Anterior cingulate cortex (tissue), 58 donors: ENCODE results near the gene NDUFA6.
"Not testable (repeated sequence)": the region's sequence is repeated elsewhere in the genome, so short reads cannot be mapped to it uniquely, and the experiment has no call there.

Experiments
- DNase-seq, 58 donors: peaks; one replicate each; lab custom pipeline; 2025; lab: John Stamatoyannopoulos, UW

Gene NDUFA6

GRCh38 chr22:42073621-42074041 is 16.9 kb downstream of the NDUFA6 start:
- DNase-seq, result no peak

DNA sequence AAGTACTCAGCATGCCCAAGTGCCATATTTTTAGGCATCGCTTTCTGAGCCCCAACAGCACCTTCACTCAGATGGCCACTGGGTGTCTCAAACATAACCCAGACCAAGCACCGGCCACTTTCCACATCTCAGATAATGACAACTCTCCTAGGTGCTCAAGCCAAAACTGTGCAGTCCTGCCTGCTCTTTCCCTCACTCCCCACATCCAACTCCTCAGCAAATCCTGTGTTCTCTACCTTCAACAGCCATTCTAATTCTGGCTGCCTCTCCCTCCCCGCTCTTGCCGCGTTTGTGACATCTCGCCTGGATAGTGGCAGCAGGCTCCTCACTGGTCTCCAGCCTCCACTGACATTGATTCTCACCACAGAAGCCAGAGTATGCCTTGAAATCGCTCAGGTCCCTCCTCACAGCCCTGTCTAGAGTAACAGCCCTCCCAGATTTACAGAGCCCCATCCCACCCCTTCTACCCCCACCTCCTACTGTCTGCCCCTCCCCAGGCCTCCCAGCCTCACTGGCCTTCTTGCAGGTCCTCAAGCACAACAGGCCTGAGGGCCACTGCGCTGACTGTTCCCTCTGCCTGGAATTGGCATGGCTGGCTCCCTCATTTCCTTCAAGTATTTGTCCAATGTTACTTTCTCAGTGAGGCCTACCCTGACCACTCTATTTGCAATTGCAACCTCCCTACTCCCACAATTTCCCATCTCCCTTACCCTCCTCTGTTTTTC is 17.8 kb downstream of the NDUFA6 start:
- no peak for DNase-seq

DNA sequence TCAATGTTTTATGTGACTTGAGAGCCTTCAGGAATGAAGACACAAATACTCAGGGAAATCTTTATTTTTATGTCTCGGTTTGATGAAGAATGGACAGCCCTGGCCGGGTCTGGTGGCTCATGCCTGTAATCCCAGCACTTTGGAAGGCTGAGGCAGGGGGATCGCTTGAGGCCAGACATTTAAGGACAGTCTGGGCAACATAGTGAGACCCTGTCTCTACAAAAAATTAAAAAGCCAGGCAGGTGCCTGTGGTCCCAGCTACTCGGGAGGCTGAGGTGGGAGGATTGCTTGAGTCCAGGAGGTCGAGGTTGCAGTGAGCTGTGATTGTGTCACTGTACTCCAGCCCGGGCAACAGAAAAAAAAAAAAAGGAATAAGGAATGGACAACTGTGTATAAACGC is 19.1 kb downstream of the NDUFA6 start:
- not testable (repeated sequence) for DNase-seq

GRCh38 chr22:42070517-42071422 is 19.8 kb downstream of the NDUFA6 start, which contains the start of gene NAGA:
Gene NAGA, minus strand, starts transcription at chr22:42070812. Its CDS starts 515 bp downstream, at chr22:42070297.
- peak; percentile 55 to 96 (median 88) for DNase-seq

DNA sequence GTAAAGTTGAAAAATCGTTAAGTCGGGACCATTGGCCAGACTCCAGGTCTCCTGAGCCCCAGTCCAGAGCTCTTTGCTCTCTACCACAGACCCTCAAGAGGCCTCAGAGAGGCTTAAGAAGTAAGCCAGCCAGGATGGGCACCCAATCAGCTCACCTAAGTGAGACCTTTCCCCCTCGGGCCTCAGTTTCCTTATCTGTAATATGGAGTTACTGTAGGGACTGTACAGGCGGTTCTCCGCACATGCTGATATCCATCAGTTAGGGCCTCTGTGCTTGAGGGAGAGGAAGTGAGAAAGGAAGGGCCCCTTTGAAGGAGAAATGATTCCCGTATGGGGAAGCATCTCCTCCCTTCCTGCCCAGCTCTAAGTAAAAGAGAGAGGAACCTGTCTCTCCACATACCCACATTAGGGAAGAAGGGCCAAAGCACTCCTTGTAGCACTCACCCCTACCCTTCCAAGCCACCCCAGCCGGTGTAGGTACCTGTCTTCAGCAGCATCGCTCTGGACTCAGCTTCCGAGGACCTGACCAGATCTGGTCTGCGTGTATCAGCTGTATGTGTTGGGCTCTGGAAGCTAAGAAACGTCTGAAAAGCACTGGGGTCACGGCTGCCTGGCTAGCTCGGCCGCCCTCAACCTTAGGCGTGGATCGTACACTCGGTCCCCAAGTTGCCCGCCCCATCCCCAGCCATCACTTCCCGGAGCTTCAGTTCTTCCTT is 20.6 kb downstream of the NDUFA6 start:
- DNase-seq, result peak in 8 of 58 donors; percentile 25 to 63 (median 48)

GRCh38 chr22:42068291-42068690 is 22.3 kb downstream of the NDUFA6 start:
- no peak for DNase-seq

GRCh38 chr22:42067671-42068251 is 22.8 kb downstream of the NDUFA6 start:
- no peak for DNase-seq

DNA sequence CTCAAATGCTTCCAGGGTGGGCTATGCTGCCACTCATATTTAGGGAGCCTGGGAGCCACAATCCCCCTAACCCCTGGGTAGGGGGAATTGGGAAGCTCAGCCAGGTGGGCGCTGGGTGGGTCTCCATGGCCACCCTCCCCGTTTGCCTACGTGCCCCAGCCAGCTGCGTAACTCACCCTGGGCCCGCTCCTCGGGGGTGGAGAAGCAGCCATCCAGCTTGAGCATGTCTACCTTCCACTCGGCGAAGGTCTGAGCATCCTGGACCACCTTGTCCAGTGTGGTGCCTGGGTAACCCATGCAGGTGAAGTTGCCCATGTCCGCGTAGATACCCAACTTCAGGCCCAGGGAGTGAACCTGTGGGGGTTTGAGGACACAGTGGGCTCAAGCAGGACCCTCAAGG is 23.6 kb downstream of the NDUFA6 start:
- DNase-seq, result no peak

DNA sequence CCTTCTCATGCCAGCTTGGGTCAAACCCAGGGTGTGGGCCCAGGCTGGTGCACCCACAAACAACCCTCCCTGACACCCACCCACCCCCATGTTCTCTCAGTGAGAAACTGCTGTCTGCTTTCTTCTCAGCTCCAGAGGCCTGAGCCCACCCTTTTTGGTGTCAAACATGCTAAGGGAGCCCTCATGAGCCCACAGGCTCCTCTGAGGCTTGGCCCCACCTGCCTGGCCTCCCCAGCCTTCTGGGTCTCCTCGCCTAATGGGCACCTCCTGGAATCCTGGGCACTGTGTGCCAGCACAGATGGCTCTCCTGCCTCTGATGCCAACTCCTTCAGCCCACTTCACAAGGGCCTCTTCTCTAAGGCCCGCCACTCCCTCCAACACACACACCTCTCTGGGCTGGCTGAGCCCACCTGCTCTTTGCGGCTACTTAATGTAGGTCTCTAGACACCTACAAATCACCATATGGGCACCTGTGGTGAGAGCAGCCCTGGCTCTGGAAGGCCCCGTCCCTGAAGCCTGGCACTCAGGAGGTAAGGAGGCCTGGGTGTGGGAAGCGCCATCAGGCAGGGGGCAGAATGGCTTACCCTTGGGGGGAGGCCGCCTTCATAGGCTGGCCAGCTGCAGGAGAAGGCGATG is 24.3 kb downstream of the NDUFA6 start:
- no peak for DNase-seq

- no peak for DNase-seq
Observed at GRCh38 chr22:42065438-42066125, 25.0 kb downstream of the NDUFA6 start.

- no peak for DNase-seq
Observed at GRCh38 chr22:42064629-42065028, 25.9 kb downstream of the NDUFA6 start.

DNA sequence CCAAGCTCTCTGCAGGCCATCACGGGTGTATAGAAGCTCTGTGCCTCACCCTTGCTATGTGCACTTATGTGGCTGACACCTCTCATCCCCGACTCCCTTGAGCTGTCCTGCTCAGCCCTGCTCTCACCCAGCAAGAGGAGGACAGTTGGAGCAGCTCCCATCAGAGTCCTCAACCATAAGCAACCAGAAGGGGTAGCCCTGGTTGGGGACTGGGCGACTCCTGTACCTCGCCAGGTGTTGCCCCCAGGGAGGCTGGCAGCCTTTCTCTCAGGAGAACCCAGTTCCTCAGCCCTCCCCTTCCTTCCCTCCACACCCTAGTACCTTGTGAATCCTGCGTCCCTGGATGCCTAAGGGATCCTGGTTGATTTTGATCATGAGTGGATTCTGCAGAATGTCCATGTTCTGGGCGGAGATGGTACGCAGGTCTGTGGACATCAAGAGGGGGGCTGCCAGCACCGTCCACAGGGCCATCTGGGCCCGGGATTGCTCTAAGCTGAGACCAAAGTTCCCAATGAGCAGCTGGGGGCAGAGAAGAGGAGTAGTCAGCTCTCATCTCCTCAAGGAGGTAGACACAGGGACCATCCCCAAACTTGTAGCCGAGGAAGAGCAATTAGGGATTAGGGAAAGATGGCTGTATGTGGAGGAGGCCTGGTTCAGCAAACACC is 27.9 kb downstream of the NDUFA6 start:
- no peak for DNase-seq

DNA sequence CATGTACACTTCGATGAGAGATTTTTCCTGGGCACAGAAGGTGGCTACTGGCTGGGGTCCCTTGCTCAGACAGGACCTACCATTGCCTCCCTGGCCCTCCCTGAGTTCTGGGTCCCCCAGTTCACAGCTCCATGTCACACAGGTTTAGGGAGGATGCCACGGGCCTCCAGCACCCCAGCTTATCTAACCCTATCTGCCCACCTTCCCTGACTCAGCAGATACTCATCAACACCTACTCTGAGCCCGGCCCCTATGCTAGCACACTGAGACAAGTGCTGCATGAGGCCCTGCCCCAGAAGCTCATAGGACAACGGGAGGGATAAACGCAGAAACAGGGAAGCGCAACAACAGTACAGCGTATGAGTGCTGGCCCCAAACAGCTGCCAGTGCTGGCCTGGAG is 29.5 kb downstream of the NDUFA6 start:
- DNase-seq, result peak in 1 of 58 donors; percentile 11

DNA sequence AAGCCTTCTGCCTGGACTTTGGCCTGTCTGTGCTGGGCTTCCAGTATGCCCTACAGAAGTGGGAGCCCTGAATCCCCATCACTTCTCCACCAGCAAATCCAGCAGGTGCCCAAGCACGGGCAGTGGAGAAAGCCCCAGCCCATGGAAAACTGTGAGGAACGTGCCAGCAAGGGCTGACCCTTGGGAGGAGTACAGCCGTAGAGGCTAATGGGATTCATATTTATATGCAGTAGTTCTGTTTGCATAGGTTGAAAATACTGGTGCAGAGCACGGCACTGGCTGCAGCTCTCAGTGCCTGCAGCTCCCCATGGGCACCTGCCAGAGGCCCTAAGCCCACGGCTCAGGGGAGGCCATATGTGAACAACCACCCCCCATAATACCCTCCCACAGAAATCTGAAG is 30.1 kb downstream of the NDUFA6 start:
- no peak for DNase-seq

DNA sequence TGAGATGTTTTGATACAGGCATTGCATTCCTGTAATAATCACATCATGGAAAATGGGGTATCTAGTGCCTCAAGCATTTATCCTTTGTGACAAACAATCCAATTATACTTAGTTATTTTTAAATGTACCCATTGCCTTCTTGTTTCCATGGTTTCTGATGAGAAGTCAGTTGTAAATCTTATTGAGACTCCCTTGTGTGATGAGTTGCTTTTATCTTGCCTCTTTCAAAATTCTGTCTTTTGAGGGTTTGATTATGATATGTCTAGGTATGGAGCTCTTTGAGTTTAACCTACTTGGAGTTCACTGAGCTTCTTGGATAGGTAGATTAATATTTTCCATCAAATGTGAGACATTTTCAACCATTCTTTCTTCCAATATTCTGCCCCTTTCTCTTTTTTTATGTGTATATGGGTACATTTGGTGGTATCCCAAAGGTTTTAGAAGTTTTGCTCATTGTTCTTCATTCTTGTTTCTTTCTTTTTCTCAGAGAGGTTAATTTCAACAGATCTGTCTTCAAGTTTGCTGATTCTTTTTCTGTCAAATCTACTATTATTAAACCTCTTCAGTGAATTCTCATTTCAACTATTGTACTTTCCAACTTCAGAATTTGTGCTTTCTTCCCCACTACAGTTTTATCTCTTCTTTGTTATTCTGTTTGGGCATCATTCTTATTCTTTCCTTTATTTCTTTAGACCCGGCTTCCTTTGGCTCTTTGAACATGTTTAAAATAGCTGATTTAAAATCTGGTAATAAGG is 33.6 kb downstream of the NDUFA6 start:
- no peak for DNase-seq

GRCh38 chr22:42052765-42053164 is 37.8 kb downstream of the NDUFA6 start:
- DNase-seq, result no peak

GRCh38 chr22:42050641-42051180 is 39.9 kb downstream of the NDUFA6 start:
- no peak for DNase-seq

DNA sequence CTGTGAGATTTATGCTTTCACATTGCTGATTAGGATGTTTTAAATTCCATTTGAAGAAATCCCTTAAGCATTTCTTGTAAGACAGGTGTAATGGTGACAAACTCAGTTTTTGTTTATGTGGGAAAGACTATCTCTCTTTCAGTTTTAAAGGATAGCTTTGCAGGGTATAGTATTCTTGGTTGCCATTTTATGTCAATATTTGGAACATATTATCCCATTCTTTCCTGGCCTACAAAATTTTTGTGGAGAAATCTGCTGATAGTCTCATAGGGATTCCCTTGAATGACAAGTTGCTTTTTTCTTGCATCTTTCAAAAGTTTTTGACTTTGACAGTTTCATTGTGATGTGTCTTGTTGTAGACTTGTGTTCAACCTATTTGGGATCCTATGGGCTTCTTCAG is 48.8 kb downstream of the NDUFA6 start:
- DNase-seq, result no peak
